SU-DHL-6 (cell line): Measurements from ENCODE around the gene ZNF689.

ENCODE experiments used
- H2AFZ ChIP-seq: fragments of 200-600 bp; sonication (generic); 2 replicates; pipeline ENCODE4 v1.6.1; 2014; ENCODE audit warnings: low read depth, mild to moderate bottlenecking, moderate library complexity, mixed read lengths, antibody characterized with exemption, low read length; ENCODE audit not compliant: severe bottlenecking
- H3F3A ChIP-seq: fragments of 200-600 bp; shearing (Covaris generic); 2 replicates; pipeline ENCODE4 v1.6.0; 2016; ENCODE audit warnings: antibody characterized with exemption, mild to moderate bottlenecking; ENCODE audit not compliant: insufficient read depth
- H3K27ac ChIP-seq: fragments of 200-600 bp; sonication (generic); 2 replicates; pipeline ENCODE4 v1.5.1; 2016; ENCODE audit warnings: low read depth, mild to moderate bottlenecking, low read length, moderate library complexity, mixed read lengths
- H3K27me3 ChIP-seq: fragments of 200-600 bp; sonication (generic), shearing (Covaris generic); 2 replicates; pipeline ENCODE4 v1.6.0; 2014; ENCODE audit warnings: mild to moderate bottlenecking, low read length
- H3K36me3 ChIP-seq: fragments of 200-600 bp; sonication (generic); 2 replicates; pipeline ENCODE4 v1.6.1; 2014; ENCODE audit warnings: mild to moderate bottlenecking, low read length, mixed read lengths
- H3K4me2 ChIP-seq: fragments of 300-600, 200-600 bp; shearing (Covaris generic), sonication (generic); 2 replicates; pipeline ENCODE4 v1.6.0; 2014; ENCODE audit warnings: low read length, low read depth, mild to moderate bottlenecking; ENCODE audit not compliant: poor library complexity, severe bottlenecking
- H3K4me3 ChIP-seq: fragments of 200-600 bp; sonication (generic); 2 replicates; pipeline ENCODE4 v1.5.1; 2014; ENCODE audit warnings: antibody characterized with exemption, low read length, mild to moderate bottlenecking, mixed read lengths; ENCODE audit not compliant: insufficient read depth, poor library complexity, severe bottlenecking
- H3K79me2 ChIP-seq: fragments of 200-600 bp; sonication (generic); 2 replicates; pipeline ENCODE4 v1.6.1; 2014; ENCODE audit warnings: mild to moderate bottlenecking, low read length, moderate library complexity; ENCODE audit not compliant: insufficient read depth
- H3K9ac ChIP-seq: fragments of 200-600 bp; sonication (generic); 2 replicates; pipeline ENCODE4 v1.7.0; 2014; ENCODE audit warnings: mild to moderate bottlenecking, low read length
- H3K9me2 ChIP-seq: fragments of 200-600 bp; sonication (generic); replicated peaks from 2 replicates; pipeline ENCODE4 v1.6.1; 2014; ENCODE audit warnings: low read length; ENCODE audit not compliant: insufficient read depth
- H3K9me3 ChIP-seq: fragments of 200-600 bp; sonication (generic); 2 replicates; pipeline ENCODE4 v1.6.1; 2014; ENCODE audit warnings: low read length, mixed read lengths; ENCODE audit not compliant: insufficient read depth
- H4K20me1 ChIP-seq: fragments of 200-600 bp; sonication (generic); 2 replicates; pipeline ENCODE4 v1.6.1; 2014; ENCODE audit warnings: low read depth, mild to moderate bottlenecking, antibody characterized with exemption, low read length, moderate library complexity, mixed read lengths
- EZH2phosphoT487 ChIP-seq: fragments of 200-600 bp; sonication (generic), shearing (Covaris generic); conservative IDR thresholded peaks from 2 replicates; pipeline ENCODE4 v1.6.1; 2018; ENCODE audit warnings: mild to moderate bottlenecking, antibody characterized with exemption, low read length, moderate library complexity, mixed read lengths
- TF ChIP-seq, protein P1 (sequence below): fragments of 200-600 bp; sonication (generic); IDR thresholded peaks from one replicate; pipeline ENCODE4 v1.5.1; 2017; ENCODE audit warnings: antibody characterized with exemption, mild to moderate bottlenecking, low read length, moderate library complexity; ENCODE audit not compliant: insufficient read depth, poor library complexity, severe bottlenecking

ZNF689 gene

DNA sequence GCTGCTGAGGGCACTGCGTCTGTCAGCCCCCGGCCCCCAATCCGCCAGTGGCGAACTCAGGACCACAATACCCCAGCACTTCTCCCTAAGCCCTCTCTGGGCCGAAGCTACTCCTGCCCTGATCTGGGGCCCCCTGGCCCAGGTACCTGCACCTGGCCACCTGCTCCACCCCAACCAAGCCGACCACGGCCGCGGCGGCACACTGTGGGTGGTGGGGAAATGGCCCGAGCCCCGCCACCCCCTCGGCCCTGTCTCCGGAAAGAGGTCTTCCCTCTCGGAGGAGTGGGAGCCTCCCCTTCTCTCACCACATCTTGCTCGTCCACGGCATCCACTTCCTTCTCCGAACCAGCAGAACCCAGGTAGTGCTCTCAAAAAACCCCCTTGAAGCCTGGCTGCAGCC, 44.7 kb upstream of the ZNF689 start:
- peaks cover 7% of the 10 kb centered on the region; the same call in 1 of the 2 replicates for H3K79me2 ChIP-seq
- H3K9me2 ChIP-seq, result no peaks in the 10 kb centered on the region
- no peaks in the 10 kb centered on the region for H3K36me3 ChIP-seq
- H3K27me3 ChIP-seq, result no peaks in the 10 kb centered on the region
- H3K9ac ChIP-seq, result no peak overlapping the region
- H3K27ac ChIP-seq, result no peak overlapping the region
- TF ChIP-seq EZH2phosphoT487, result no peak
- TF ChIP-seq, protein P1, sequence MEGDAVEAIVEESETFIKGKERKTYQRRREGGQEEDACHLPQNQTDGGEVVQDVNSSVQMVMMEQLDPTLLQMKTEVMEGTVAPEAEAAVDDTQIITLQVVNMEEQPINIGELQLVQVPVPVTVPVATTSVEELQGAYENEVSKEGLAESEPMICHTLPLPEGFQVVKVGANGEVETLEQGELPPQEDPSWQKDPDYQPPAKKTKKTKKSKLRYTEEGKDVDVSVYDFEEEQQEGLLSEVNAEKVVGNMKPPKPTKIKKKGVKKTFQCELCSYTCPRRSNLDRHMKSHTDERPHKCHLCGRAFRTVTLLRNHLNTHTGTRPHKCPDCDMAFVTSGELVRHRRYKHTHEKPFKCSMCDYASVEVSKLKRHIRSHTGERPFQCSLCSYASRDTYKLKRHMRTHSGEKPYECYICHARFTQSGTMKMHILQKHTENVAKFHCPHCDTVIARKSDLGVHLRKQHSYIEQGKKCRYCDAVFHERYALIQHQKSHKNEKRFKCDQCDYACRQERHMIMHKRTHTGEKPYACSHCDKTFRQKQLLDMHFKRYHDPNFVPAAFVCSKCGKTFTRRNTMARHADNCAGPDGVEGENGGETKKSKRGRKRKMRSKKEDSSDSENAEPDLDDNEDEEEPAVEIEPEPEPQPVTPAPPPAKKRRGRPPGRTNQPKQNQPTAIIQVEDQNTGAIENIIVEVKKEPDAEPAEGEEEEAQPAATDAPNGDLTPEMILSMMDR, result no peak
- no peaks in the 10 kb centered on the region for H3K9me3 ChIP-seq
- H3F3A ChIP-seq, result peaks cover 26% of the 10 kb centered on the region
- H4K20me1 ChIP-seq, result no peaks in the 10 kb centered on the region
- no peak overlapping the region for H2AFZ ChIP-seq
- no peak overlapping the region for H3K4me2 ChIP-seq
- no peak overlapping the region for H3K4me3 ChIP-seq

DNA sequence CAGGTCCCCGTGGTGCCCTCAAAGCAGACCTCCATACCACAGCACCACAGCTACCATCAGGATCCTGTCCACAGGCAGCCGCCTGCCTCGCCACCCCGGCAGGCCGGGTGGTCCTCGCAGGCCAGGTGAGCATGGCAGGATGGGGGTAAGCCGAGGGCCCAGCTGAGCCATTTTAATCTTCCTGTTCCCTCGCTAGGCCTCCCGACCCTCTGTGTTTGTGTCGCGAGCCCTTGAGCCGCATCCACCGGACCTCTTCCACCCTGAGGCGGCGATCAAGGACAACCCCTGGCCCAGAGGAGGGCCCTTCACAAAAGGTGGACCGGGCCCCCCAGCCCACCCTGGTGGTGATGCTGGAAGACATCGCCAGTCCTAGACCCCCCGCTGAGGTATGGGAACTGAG, 42.5 kb upstream of the ZNF689 start:
- Histone ChIP-seq H2AFZ (no peak overlapping the region), H3K9me3 (no peaks in the 10 kb centered on the region), H3K4me2 (no peak overlapping the region), H3K36me3 (no peaks in the 10 kb centered on the region), H3K9me2 (no peaks in the 10 kb centered on the region), H3K9ac (0 out of 2 replicates have a peak overlapping the region, but pooled peaks have one; percentile 96), H3K4me3 (no peak overlapping the region), H3K79me2 (0 out of 2 replicates have a peak, but pooled peaks cover 4% of the 10 kb centered on the region), H3K27me3 (no peaks in the 10 kb centered on the region), H4K20me1 (no peaks in the 10 kb centered on the region), H3F3A (peaks cover 19% of the 10 kb centered on the region), H3K27ac (no peak overlapping the region)
- TF ChIP-seq, protein P1, result no peak
- no peak for TF ChIP-seq EZH2phosphoT487

DNA sequence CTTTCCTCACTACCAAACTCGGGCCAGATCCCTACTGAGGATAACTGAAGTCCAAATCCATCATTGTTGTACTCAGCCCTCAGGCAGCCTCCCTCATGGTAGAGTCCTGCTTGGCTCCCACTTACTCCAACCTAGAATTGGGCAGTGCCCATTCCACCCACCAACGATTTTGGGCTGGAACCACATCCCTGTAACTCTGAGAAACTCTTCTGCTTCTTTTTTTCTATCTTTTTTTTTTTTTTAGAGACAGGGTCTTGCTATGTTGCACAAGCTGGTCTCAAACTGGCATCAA, 41.8 kb upstream of the ZNF689 start:
- TF ChIP-seq EZH2phosphoT487, result no peak
- TF ChIP-seq, protein P1, result no peak

More for the DNA sequence above, 41.8 kb upstream of the ZNF689 start:
- no peaks in the 10 kb centered on the region for H3K36me3 ChIP-seq
- peak overlapping the region; percentile 96 for H3K9ac ChIP-seq
- H3K79me2 ChIP-seq, result 0 out of 2 replicates have a peak, but pooled peaks cover 4% of the 10 kb centered on the region
- no peaks in the 10 kb centered on the region for H3K9me2 ChIP-seq
- H3K9me3 ChIP-seq, result no peaks in the 10 kb centered on the region
- H3K27ac ChIP-seq, result peak overlapping the region; percentile 83
- no peaks in the 10 kb centered on the region for H4K20me1 ChIP-seq
- H3F3A ChIP-seq, result peaks cover 14% of the 10 kb centered on the region
- H3K4me3 ChIP-seq, result peak overlapping the region; percentile 94
- peak overlapping the region; percentile 55 for H2AFZ ChIP-seq
- H3K4me2 ChIP-seq, result peak overlapping the region; percentile 79
- no peaks in the 10 kb centered on the region for H3K27me3 ChIP-seq
